ENCODE data around the gene VDAC1. TPM values are rescaled to one million over a fixed set of nuclear protein-coding genes. Genes with fewer than 3 reads are reported as not detected.

The VDAC1 gene
- polyA plus RNA-seq, 10 donors, result 194 to 257 (median 229) TPM

- no peak for DNase-seq
Observed at GRCh38 chr5:133928587-133929393, 76.0 kb downstream of the VDAC1 start.

DNA sequence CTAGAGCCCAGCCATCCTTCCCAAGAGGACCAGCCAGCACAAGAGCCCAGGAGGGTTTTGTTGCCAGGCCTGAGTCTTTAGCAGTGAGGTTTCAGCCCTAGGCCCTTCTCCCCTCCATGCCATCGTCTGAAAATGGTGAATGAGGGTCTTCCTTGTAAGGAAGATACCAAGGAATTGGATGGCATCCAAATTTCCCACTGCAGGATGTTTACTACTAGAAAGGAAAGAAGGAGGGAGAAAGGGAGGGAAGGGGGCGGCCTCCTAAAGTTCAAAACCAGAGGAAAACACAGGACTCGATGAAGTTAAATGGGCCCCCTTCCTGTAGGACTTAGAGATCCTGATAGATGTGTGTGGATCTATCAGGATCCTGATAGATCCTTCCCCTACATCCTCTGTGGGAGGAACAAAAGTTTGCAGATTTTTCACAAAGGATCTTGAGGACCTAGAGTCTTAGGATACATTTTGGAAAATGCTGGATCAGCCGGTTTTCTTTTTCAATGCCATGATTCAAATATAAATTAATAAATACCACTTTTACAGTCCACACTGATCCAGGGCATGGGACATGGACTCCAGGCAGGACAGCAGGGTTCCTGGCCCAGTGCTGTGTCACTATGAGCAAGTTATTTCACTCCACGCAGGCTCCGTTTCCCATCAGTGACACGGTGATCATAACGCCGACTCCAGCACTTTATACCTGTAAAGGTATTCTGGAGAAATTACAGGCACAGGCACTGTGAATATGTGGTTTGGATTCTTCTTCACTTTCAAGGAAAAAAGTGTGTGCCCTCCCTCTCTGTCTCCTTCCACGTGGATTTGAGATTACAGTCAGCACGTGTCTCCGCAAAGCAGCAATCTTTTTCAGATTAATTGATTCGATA lies 77.2 kb downstream of the VDAC1 start:
- no peak for DNase-seq

GRCh38 chr5:133926489-133927299 lies 78.1 kb downstream of the VDAC1 start:
- DNase-seq, result no peak

GRCh38 chr5:133925866-133926488 lies 78.8 kb downstream of the VDAC1 start:
- no peak for DNase-seq

- DNase-seq, result no peak
Observed at GRCh38 chr5:133925269-133925668, 79.5 kb downstream of the VDAC1 start.

- DNase-seq, result no peak
Observed at GRCh38 chr5:133924221-133924920, 80.4 kb downstream of the VDAC1 start.

GRCh38 chr5:133921979-133922378 lies 82.8 kb downstream of the VDAC1 start:
- no peak for DNase-seq

Other genes with a start within 250 kb of the VDAC1 start
- gene C5orf15, start 36.4 kb downstream of the VDAC1 start, polyA plus RNA-seq (ENCODE audit: insufficient read length in 10 of 10), result 10 to 100 TPM; 57.3 to 71.5 (median 63.7) TPM
- gene TCF7, start 109.7 kb upstream of the VDAC1 start, polyA plus RNA-seq (ENCODE audit: insufficient read length in 10 of 10), result 10 to 100 TPM in 1 of 10 donors, 1 to 10 TPM in 9; 1.7 to 24.2 (median 2.6) TPM
- gene SKP1, start 172.0 kb upstream of the VDAC1 start, polyA plus RNA-seq (ENCODE audit: insufficient read length in 10 of 10), result 100 to 1,000 TPM; 378 to 456 (median 405) TPM
- 100 to 1,000 TPM; 113 to 134 (median 125) TPM for gene PPP2CA, start 221.1 kb upstream of the VDAC1 start, polyA plus RNA-seq (ENCODE audit: insufficient read length in 10 of 10)